HUDEP-2 (cell line): Measurements from ENCODE around the gene PRKN.

Experiments used
- DNase-seq, 76 experiments: peaks; one replicate each; lab custom pipeline; 2025; ENCODE audit not compliant: unreplicated experiment in 76 of 76; lab: John Stamatoyannopoulos, UW

Gene PRKN

DNA sequence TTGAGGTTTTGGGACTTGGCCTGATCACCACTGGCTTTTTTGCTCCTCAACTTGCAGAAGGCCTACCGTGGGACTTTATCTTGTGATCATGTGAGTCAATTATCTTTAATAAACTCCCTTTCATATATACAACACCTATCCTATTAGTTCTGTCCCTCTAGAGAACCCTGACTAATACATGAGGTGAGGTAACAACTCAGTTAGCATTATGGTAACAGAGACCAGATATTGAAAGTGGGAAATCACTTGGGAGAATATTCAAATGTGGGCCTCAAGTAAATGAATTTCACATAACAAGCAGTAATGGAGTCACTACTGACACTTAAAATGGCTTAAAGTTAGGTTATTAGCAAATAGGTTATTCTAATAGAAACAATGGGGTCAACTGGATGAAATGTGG is 1015.6 kb downstream of the PRKN start:
- no peak for DNase-seq

DNA sequence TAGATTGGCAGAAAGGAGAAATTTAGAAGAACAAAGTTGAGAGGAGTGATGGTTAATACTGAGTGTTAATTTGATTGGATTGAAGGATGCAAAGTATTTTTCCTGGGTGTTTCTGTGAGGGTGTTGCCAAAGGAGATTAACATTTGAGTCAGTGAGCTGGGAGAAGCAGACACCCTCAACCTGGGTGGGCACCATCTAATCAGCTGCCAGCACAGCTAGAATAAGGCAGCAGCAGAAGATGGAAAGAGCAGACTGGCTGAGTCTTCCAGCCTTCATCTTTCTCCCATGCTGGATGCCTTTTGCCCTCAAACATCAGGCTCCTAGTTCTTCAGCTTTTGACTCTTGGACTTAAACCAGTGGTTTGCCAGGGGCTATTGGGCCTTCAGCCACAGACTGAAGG is 1016.1 kb downstream of the PRKN start:
- DNase-seq, result no peak

DNA sequence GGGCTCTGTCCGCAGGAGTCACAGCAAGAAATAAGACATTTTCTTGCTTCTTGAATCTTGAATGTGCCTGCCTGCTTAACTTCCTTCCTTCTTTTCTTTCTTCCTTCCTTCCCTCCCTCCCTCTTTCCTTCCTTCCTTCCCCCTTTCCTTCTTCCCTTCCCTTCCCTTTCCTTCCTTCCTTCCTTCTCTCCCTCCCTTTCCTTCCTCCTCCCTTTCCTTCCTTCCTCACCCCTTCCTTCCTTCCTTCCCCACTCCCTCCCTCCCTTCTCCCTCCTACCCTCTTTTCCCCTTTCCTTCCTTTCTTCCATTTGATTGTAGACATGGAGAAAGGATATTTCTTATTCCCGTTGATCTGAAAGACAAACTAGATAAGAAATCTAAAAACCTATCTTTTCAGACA is 1016.9 kb downstream of the PRKN start:
- DNase-seq, result no peak

DNA sequence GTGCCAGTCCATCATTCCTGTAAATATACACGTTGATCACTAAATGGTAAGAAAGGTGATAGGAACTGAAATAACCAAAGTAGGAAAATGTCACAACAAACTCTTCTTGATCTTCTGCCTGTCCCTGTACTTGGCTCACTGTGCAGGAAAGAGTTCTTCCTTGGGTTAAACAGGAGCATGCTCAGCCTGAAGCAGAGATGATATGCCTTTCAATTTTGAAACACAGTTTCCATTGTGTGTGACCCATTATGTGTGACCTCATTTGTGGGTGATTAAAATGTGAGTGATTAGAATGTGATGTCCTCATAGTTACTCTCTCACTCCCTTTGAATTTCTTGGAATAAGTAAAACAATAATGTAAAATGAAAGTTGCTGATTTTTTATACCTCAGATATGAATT is 1026.5 kb downstream of the PRKN start:
- no peak for DNase-seq

DNA sequence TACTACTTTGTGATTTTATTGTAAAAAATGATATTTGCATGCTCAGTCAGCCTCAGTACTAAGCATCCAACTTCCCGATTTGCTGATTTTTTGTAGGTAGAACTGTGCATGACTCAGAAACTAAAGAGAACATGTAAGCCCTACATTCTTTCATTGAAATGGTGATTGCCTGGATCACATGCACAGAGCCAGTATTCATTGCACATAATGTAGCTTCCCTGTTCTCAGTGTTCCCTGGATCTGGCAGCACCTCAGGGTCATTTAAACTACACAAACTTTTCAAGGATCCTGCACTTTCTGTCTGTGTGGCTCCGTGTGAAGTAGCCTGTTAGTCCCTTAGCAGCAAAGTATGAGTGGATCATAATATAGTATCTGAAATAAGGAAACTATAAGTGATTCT is 1030.8 kb downstream of the PRKN start:
- DNase-seq, result no peak

DNA sequence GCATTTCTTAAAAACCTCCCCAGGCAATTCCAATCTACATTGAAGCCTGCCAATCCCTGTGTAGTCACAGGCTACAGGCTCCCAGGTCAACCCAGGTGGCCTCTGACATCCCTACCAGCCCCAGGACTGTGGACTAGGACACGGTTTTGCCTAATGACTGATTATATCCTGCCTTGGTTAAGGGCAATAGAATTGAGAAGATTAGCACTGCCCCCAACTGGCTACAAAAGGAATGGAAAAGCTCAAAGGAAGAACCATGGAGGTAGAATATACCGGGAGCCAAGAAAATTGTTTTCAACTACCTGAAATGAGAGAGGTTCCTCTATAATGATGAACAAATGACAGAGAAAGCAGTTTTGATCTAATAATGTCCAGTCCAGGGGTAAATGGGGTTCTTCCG is 1032.6 kb downstream of the PRKN start:
- DNase-seq, result peak in 9 of 76 experiments; percentile 2 to 47 (median 17)

DNA sequence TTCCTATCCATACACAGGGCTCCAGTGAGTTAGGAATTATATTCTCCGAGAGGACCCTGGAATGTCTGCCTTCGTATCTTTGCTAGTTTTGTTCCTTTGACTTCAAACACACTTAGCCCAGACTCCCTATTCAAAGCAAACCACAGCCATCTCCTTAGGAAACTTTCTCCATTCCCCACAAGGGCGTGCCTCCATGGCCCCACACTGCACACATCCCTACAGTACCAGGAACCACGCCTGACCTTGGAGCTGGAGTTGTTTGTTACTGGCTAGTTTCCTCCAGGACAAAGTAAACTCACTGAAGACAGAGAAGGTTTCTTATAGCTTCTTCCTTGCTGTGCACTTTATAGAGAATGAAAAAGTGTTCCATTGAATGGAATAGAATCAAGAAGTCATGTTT is 1040.9 kb downstream of the PRKN start:
- DNase-seq, result no peak

DNA sequence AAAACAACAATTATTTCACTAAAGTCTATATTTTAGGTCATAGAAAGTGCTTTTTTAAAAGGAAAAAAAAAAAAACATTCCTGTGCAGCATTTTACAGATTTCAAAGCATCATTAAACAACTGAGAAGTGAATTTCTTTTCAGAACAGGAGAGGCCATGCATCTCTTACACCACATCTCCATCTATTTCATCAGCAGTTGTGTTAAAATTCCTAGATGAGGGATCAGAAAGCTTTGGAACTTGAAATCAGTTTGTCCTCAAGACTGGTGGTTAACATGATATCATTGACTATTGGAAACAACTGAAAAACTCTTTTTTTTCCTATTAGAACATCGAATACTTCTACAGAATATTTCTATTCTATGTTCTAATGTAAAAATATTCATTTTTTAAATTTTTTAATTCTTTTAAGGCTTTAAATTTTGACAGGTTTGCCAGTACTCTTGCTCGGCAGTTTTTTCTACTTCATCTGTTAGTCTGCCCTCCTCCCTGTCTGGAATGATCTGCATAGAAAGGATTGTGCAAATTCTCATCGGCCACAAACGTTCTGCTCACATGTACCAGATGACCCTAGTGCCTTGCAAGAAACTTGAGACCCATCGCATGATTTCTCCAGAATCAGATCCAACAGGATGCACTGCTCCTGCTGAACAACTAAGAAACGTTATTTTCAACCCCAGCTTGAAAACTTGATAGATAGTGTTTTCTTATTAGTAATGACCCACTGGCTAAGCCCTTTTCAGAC is 1042.7 kb downstream of the PRKN start:
- no peak for DNase-seq

DNA sequence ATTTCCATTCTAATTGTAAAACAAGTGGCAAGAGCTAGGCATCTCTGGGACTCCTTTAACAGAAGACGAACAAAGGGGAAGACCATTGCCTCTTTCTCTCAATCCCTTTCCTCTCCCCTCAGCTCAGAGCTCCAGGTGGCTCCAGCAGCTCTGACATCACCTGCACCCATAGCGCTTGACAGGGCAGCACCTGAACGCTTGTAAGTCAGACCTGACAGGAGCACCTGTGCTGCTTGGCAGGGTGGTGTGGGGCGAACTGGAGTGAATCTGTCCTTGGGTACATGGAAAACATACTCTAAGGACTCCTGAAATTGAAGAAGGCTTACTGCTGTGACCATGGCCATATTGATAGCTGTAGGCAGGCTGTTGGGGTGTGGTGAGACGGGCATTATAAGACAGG is 1044.2 kb downstream of the PRKN start:
- DNase-seq, result no peak

DNA sequence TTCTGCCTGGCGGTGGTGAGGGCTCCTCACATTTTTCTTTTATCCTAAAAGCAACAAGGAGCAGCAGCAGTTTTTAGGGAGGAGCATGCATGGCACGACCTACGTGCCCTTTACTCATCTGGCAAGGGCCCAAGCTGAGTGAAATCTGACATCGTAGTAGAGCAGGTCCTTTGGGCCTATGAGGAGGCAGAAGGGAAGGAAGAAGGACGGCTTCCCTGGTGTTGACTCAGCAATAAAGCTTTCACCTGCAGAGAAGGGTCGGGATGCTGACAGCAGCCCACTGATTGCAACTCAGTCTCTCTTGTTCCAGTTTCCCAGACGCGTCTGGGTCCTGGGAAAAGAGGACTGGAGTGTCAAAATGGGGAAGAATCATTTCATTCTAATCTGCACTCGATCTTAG is 1044.6 kb downstream of the PRKN start:
- no peak for DNase-seq

DNA sequence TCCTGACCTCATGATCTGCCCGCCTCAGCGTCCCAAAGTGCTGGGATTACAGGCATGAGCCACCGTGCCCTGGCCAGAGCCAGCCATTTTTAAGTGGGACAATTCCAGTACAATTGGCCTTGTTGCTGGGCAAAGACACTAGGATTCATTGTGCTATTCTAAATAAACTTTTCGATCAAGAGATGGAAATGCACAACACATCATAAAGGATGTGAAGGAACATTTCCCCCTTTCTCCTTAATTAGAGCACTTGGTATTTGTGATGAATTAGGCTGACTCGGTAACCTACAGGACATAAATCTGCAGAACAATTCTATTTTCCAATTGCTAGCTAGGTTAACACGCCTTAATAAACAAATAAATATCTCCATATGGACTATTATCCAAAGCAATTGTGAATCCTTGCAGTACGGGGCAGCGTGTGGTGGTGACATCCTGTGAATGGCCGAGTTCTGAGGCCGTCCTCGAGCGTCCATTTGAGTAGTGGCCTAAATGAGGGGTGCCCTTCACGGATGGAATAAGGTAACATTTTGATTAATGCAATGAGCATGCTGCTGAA is 1047.5 kb downstream of the PRKN start:
- DNase-seq, result no peak

DNA sequence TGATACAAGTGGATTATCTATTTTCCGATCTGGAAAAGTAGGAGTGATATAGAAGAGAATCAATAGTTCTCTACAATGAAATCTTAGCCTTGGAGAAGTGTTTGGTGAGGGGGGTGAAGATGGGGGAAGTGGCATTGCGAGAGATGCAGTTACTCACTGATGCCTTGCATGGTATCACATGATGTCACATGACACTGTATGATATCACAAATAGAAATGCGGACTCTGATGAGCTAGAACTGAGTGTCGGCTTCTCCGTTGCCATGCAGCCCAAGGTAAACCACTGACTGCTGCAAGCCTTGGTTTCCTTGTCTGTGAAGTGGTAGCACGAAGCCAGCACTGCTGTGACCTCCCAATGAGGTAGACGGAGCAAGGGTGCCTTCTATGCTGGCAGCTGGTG is 1050.4 kb downstream of the PRKN start:
- no peak for DNase-seq

DNA sequence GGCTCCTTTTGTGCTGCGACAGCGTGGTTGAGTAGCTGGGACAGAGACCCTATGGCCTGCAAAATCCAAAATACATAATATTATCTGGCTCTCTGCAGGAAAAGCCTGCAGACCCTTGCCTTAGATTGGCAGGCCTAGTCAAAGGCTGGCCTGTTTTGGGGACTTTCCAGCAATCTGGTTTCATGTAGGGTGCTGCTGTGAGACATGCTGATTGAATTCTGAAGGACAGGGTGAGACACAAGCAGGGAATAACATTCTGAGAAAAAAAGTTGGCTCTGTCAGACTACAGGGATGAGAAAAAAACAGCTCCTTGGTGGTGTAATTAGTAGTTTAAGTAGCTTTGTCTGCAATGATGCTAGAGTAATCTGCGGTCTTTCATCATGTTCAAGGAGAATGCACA is 1051.0 kb downstream of the PRKN start:
- DNase-seq, result no peak

DNA sequence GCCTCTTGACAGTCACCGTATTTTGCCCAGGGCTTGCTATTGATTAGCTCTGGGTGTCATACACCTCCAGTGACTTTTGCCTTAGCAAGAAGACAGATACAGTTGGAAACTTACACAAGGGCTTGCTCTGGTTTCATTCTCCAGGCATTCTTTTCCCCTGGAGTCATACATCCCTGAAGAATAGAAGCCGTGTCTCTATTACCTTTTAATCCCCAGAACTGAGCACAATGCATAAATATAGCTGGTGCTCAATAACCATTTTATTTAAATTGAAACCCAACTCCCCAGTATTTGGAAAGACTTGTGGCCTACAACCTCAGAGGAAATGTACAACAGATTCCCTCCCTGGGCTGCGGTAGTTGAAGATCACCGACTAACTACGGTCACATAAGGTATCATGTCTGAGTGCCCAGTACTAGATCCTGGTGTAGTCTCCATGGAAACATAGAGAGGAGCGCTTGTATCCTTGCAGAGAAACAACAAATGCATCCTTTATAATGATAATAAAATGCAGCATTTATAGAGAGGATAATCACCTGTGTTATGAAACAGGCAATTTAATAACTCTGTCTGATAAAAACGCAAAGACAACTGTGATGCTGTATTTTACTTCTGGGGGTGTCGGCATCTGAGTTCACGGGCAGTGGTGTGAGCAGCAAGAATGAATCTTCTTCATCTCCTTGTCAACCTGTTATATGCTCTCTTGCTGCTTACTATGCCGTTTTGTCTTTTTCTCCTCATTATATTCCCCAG is 1052.5 kb downstream of the PRKN start:
- no peak for DNase-seq

DNA sequence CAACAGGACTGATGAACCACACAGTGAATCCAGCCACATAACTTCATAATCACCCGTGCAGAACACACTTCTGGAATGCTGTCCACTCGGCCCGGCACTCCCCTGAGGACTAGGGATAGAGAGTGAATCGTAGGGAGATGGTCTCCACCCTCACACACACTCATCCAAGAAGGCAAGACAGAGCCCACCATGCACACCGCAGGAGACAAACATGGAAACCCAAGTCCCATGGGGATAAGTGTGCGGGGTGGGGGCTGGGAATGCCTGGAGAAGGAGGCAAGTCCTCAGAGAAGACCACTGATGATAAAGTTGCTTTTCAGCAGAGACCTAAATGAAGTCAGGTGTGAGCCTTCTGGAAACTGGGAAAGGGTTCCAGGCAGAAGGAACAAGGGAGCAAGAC is 1054.5 kb downstream of the PRKN start:
- DNase-seq, result no peak

DNA sequence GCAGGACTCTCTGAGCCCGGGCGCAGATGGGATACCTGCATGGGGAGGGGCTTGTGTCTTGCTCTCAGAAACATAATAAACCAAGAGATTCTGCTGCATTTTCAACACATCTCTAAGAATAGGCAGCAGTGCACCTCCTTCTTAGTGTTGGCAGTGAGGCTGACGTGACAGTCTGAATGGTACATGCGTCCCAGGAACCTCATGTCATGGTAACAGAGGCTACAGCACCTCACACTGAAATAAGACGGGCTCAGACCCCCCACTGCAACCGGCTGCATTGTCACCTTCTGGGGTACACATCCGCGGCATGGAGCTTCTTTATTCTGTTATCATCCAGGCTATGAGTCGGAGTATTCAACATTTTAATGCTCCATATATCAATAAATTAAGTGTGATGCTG is 1056.4 kb downstream of the PRKN start:
- DNase-seq, result no peak

DNA sequence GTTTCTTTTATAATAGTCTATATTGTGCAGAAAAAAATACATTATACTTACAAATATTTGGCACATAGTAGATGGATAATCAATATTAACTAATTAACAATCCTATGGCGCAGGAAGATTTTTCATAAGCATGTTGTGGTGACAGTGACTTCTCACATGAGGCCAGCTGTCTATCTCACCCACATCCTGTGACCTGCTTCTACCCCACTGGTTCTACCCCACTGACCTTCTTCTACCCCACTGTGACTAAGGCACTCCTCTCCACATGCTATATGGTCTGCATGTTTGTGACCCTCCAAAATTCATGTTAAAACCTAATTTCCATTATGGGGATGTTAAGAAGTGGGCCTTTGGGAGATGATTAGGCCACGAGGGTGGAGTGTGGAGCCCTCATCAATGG is 1058.9 kb downstream of the PRKN start:
- DNase-seq, result no peak

DNA sequence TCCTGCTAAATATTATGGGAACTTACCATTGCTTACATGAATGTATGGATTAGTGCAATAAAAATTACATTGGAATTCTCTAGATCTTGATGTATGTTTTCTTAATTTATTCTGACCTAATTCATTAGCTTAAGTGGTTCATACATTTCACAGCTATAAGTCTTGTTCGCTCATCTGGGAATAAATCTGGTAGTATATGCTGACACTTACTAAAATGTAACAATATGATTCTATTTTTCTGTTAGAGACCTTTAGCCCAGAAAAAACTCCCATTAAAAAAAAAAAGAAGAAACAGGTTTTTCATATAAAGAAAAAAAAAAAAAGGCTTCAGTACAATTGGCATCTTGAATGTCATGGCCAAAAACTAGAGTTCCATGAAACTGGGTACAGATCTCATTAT is 1059.6 kb downstream of the PRKN start:
- DNase-seq, result no peak

DNA sequence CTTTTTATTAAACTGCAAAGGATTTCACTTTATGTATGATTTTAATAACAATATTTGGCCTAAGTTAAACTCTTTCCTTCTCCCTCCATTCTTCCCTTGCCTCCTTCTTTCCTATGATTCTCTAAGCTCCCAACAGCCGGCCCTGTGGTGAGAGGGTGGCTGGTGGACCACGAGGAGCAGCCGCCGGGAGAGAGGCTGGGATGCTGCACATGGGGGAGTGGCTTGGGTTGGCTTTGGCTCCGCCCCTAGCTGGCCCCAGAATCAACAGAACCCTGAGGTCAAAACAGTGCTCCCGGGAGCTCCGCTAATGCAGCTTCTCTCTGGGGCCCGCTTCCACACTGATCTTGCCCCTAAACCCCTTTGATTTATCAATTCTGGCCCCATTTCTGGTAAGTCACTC is 1063.9 kb downstream of the PRKN start:
- no peak for DNase-seq

DNA sequence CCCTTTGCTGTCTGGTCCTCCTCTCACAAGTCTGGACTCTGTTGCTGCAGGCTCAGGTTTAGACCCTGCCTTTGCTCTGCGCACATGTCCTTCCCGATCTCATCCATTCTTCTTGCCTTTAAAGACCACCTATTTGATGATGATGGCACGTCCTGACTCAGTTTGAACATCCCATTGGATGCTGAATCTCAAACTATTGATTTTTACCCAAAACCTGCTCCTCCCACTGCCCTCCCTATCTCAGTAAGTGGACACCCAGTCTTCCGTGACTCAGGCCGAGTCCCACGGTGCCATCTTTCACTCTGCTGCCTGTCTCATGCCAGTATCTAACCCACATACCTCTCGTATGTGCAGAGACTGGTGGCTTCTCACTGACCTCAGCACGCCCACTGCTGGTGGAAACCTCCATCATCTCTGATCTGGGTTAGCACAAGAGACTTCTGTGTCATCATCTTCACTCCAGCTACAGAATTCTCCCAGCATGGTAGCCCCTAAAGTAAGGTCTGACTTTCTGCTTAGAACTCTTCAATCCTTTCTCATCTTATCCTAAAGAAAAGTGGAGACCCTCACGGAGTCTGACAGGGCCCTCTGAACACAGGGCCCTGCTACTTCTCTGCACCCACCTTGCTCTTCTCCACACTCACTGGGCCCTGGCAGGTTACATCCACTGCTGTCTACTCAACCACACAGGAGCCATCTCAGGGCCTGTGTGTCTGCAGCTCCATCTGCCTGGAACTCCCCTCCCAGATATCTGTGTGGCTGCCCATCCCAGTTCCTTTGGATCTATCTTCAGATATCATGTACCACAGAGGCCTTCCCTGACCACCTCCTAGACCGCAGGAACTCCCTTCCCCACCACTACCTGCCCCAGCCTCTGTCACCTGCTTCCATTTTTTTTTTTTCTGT is 1066.6 kb downstream of the PRKN start:
- peak in 10 of 76 experiments; percentile 5 to 44 (median 16) for DNase-seq

DNA sequence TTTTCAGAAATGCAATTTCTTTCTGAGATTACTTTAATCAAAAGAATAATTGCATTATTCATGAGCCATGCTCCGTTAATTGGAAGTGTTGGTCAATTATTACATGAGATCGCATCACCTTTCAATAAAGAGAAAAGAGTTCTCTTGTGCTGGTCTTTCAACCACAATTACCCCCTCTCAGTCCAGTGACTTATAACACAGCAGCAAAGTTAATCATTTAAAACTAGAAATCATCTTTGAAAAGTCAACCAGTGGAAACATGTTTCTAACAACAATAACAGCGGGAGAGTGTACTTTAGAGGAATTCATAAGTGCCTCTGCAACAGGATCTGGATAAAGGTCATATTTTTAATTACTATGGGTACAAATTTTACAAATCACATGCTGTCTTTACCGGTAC is 1069.4 kb downstream of the PRKN start:
- DNase-seq, result no peak
